Stimulated activated CD8-positive, alpha-beta memory T cell treated with anti-CD3 and anti-CD28 coated beads, Interleukin-12 subunit alpha, Interleukin-12 subunit beta, amount 100 ng/mL, for 1 hour (primary cell): ENCODE results near the gene PCDHGA2.
"Not testable (repeated sequence)": the region's sequence is repeated elsewhere in the genome, so short reads cannot be mapped to it uniquely, and the experiment has no call there.

ENCODE experiments used
- DNase-seq: peaks from one replicate; pipeline ENCODE4 v3.0.0-alpha.2; 2020; ENCODE audit warnings: low read depth

The PCDHGA2 gene

DNA sequence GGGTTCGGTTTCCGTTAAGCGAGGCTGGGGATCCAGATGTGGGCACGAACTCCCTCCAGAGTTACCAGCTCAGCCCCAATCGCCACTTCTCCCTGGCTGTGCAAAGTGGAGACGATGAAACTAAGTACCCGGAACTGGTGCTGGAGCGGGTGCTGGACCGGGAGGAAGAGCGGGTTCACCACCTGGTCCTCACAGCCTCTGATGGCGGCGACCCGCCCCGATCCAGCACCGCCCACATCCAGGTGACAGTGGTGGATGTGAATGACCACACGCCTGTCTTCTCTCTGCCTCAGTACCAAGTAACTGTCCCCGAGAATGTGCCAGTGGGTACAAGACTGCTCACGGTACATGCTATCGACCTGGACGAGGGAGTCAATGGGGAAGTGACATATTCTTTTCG lies 44.8 kb downstream of the PCDHGA2 start:
- DNase-seq: no peak

DNA sequence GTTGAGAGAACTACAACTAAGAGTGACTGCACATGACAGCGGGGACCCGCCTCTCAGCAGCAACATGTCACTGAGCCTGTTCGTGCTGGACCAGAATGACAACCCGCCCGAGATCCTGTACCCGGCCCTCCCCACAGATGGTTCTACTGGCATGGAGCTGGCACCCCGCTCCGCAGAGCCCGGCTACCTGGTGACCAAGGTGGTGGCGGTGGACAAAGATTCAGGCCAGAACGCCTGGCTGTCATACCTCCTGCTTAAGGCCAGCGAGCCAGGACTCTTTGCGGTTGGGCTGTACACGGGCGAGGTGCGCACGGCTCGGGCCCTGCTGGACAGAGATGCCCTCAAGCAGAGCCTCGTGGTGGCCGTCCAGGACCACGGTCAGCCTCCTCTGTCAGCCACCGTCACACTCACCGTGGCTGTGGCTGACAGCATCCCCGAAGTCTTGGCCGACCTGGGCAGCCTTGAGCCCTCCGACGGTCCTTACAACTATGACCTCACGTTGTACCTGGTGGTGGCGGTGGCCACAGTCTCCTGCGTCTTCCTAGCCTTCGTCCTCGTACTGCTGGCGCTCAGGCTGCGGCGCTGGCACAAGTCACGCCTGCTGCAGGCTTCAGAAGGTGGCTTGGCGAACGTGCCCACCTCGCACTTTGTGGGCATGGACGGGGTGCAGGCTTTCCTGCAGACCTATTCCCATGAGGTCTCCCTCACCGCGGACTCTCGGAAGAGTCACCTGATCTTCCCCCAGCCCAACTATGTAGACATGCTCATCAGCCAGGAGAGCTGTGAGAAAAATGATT lies 46.1 kb downstream of the PCDHGA2 start:
- DNase-seq: no peak

DNA sequence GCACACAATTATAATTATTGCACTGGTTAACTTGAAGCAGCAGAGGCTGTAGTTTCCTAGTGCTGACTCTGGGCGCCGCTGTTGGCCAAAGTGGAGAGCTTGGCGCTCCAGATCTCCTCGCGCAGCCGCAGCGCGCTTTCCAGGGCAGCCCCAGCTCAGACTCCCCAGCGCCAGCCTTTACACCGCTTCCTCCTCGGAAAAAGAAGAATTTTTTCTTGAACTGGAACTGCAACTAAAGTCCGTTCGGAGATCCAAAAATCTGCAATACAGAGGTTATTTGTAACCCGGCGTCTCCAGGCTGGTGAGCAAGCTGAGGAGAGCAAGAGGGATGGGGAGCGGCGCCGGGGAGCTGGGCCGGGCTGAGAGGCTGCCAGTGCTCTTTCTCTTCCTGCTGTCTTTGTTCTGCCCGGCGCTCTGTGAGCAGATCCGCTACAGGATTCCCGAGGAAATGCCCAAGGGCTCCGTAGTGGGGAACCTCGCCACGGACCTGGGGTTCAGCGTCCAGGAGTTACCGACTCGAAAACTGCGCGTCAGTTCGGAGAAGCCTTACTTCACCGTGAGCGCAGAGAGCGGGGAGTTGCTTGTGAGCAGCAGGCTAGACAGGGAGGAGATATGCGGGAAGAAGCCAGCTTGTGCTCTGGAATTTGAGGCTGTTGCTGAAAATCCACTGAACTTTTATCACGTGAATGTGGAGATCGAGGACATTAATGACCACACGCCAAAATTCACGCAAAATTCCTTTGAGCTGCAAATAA lies 49.2 kb downstream of the PCDHGA2 start, which contains the start of gene PCDHGB4:
Gene PCDHGB4 (plus strand): TSS at position 142 of the 755 bp plus-strand sequence. CDS start 187 bp downstream, at position 329.
- DNase-seq: not testable (repeated sequence)

DNA sequence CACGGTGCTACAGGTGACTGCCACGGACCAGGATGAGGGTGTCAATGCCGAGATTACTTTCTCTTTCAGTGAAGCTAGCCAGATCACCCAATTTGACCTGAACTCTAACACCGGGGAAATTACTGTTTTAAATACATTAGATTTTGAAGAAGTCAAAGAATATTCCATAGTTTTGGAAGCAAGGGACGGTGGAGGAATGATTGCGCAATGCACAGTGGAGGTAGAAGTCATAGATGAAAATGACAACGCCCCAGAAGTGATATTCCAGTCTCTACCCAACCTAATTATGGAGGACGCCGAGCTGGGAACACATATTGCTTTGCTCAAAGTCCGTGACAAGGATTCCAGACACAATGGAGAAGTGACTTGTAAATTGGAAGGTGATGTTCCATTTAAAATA lies 50.1 kb downstream of the PCDHGA2 start:
- no peak for DNase-seq

DNA sequence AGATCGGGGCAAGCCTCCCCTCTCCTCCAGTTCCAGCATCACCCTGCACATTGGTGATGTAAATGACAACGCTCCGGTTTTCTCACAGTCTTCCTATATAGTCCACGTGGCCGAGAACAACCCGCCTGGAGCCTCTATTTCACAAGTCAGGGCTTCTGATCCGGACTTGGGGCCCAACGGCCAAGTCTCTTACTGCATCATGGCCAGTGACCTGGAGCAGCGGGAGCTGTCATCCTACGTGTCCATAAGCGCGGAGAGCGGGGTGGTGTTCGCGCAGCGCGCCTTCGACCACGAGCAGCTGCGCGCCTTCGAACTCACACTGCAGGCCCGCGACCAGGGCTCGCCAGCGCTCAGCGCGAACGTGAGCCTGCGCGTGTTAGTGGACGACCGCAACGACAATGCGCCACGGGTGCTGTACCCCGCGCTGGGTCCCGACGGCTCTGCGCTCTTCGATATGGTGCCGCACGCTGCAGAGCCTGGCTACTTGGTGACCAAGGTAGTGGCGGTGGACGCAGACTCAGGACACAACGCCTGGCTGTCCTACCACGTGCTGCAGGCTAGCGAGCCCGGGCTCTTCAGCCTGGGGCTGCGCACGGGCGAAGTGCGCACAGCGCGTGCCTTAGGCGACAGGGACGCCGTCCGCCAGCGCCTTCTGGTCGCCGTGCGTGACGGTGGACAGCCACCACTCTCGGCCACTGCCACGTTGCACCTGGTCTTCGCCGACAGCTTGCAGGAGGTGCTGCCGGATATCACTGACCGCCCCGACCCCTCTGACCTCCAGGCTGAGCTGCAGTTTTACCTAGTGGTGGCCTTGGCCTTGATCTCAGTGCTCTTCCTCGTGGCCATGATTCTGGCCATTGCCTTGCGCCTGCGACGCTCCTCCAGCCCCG lies 50.8 kb downstream of the PCDHGA2 start:
- DNase-seq: no peak

DNA sequence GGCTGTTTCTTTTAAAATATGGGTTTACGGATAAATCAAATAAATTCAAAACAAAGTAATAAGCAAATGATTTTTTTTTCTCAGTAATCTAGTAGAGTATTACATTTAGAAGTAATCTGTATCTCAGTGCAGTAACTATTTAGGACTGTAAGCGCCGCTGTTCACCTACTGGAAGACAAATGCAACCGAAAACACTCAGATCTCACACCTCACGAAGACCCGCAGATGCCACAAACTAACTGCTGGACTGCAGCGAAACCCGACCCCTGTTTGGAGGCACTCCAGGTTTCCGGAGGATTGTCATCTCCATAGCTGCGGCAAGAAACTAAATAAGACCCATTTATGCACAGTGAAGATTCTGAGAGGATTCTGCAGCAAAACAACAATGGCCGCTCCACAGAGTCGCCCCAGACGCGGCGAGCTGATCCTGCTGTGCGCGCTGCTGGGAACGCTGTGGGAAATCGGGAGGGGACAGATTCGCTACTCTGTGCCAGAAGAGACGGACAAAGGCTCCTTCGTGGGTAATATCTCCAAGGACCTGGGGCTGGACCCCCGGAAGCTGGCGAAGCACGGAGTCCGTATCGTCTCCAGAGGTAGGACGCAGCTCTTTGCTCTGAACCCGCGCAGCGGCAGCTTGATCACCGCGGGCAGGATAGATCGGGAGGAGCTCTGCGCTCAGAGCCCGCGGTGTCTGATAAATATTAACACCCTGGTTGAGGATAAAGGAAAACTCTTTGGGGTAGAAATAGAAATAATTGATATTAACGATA lies 54.1 kb downstream of the PCDHGA2 start, which contains the start of gene PCDHGA8:
Gene PCDHGA8 (plus strand): TSS at position 205 of the 770 bp plus-strand sequence. CDS start 181 bp downstream, at position 386.
- DNase-seq: no peak
